ELF-1 (cell line): ENCODE measurements around the gene DNAL1.
"Not testable (repeated sequence)": the region's sequence is repeated elsewhere in the genome, so short reads cannot be mapped to it uniquely, and the experiment has no call there.

Source experiments
- DNase-seq: peaks from one replicate; pipeline ENCODE4 v3.0.0-alpha.2; 2016; ENCODE audit warnings: low read depth, low spot score

Gene DNAL1

DNA sequence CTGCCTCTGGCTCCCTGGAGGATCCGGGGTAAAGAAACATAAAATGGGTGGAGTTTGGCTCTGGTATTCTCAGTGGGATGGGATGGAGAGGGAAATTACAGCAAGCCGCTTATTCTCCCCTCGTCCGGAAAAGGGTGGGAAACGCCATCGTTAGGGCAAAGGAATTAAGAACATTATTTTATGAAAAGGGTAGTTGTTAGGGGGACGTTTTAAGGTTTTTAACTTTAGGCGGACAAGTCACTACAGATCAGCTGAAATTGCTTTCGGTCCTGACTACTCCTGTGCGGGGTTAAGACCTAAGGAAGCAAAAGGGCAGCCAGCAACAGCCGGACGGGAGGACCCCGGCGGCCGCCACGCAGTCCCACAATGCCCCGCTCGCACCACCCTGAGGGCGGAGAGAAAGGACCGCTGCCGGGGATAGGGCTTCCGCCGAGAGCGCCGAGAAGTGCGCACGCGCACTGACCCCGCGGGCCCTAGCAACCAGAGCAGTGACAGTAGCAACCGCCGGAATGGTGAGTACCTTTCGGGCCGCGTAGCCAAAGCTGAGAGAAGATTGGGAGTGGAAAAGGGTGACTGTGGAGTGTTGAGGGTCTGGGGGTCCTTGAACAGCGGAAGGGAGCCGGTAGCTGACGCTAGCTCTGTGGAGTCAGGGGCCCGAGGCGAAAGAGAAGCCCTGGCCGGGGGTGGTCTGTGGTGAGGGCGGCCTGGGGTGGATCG, at the start of gene DNAL1:
Gene DNAL1 (plus strand): TSS at position 456 of the 717 bp plus-strand sequence. CDS start 54 bp downstream, at position 510.
- DNase-seq, result peak; percentile 95

DNA sequence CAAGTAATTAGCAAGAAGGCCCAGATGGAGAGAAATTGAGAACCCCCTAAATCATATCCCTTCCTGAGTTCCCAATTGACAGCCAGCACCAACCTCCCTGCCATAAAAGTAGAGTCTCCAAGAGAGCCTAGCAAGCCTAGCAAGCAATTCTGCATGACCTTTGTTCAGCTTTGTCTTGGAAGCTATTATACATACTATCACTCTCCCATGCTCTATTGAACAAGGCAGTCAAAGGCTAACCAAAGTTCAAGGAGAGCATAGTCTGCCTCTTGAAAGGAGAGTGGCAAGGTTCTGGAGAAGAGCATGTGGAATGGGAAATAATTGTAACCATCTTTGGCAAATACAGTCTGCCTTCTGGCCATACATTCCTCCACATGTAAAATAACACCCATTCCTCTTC, 45.3 kb upstream of the DNAL1 start:
- no peak for DNase-seq

GRCh38 chr14:73602994-73603393, 41.8 kb upstream of the DNAL1 start:
- no peak for DNase-seq

DNA sequence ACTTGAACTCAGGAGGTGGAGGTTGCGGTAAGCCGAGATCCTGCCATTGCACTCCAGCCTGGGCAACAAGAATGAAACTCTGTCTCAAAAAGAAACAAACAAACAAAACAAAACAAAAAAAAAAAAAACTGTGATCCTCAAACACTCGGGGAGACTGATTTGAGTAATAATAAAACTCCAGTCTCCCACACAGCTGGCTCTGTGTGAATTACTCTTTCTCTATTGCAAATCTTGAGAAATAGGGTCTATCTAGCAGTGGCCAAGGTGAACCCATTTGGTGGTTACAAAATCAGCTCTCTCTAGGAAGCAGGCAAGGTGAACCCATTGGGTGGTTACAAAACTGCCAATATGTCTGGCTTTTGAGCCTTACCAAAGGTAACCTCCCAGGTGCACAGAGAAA, 38.5 kb upstream of the DNAL1 start:
- DNase-seq, result no peak

DNA sequence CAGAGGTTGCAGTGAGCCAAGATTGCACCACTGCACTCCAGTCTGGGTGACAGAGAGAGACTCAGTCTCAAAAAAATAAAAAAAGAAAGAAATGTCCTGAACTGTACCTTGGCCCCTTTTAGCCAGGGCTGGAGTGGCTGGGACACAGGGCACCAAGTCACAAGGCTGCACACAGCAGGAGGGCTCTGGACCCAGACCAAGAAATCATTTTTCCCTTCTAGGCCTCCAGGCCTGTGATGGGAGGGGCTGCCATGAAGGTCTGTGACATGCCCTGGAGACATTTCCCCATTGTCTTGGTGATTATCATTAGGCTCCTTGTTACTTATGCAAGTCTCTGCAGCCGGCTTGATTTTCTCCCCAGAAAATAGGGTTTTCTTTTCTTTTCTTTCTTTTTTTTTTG, 37.5 kb upstream of the DNAL1 start:
- DNase-seq, result no peak

GRCh38 chr14:73610687-73611086, 34.1 kb upstream of the DNAL1 start:
- DNase-seq, result no peak

DNA sequence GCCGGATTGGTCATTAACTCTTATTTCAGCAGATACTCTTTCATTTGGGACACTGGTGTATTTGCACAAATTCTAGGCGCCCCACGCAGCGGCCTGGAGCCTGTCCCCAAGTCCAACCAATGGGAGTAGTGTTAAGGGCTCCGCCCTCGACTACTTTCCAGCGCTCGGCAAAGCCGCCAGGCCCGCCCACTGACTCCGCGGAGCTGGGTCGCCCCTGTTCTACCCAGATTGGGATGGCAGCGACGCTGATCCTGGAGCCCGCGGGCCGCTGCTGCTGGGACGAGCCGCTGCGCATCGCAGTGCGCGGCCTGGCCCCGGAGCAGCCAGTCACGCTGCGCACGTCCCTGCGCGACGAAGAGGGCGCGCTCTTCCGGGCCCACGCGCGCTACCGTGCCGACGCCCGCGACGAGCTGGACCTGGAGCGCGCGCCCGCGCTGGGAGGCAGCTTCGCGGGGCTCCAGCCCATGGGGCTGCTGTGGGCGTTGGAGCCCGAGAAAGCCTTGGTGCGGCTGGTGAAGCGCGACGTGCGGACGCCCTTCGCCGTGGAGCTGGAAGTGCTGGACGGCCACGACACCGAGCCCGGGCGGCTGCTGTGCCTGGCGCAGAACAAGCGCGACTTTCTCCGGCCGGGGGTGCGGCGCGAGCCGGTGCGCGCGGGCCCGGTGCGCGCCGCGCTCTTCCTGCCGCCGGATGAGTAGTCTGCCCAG, 32.3 kb upstream of the DNAL1 start, which contains the start of gene ACOT6:
Gene ACOT6 (plus strand): TSS at position 179 of the 707 bp plus-strand sequence. CDS start 55 bp downstream, at position 234.
- peak; percentile 84 for DNase-seq

GRCh38 chr14:73613046-73613383, 31.8 kb upstream of the DNAL1 start:
- no peak for DNase-seq

GRCh38 chr14:73613419-73613963, 31.3 kb upstream of the DNAL1 start:
- DNase-seq, result no peak

DNA sequence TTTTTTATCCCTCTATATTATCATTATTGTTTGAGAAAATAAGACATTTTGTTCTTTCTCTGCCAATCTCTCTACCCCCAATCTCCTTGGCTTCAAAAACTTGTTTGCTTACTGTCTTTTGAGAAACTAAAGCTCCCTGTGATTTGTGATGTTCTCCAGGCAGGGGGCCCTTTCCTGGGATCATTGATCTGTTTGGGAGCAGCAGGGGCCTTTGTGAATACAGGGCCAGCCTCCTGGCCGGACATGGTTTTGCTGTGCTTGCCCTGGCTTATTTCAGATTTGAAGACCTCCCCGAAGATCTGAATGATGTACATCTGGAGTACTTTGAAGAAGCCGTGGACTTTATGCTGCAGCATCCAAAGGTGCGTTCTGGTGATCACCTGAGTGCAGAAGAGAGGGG, 28.0 kb upstream of the DNAL1 start:
- no peak for DNase-seq

- no peak for DNase-seq
These were observed 25.3 kb upstream of the DNAL1 start for GRCh38 chr14:73619524-73619923.

DNA sequence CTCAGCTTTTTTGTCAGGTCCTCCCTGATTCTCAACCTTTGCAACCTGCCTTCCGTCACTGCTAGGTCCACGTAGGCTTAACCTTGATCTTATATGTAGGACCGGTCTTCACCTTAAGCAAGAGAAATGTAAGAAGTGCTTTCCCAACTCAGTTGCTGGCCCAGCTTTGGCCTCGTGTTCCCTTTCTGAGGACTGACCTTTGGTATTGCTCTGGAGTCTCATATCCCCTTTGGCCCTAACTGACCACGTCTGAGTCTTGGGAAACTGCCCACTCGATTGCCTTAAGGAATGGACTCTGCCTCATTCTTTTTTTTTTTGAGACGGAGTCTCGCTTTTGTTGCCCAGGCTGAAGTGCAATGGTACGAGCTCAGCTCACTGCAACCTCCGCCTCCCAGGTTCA, 24.5 kb upstream of the DNAL1 start:
- DNase-seq, result no peak

DNA sequence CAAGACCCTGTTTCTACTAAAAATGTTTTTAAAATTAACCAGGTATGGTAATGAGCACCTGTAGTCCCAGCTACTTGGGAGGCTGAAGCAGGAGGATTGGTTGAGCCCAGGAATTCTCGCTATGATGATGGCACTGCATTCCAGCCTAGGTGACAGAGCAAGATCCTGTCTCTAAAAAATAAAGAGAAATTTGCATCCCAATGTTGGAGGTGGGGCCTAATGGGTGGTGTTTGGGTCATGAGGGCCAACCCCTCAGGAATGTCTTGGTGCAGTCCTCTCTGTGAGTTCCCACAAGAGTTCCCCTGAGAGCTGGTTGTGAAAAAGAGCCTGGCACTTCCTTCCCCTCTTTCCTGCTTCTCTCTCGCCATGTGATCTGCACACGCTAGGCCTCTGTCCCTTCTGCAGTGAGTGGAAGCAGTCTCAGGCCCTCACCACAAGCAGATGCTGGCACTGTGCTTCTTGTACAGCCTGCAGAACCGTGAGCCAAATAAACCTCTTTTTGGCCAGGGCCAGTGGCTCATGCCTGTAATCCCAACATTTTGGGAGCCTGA, 21.2 kb upstream of the DNAL1 start:
- DNase-seq, result peak; percentile 47

- DNase-seq, result no peak
These were observed 19.1 kb upstream of the DNAL1 start for GRCh38 chr14:73625706-73626105.

- DNase-seq, result no peak
These were observed 17.6 kb upstream of the DNAL1 start for GRCh38 chr14:73627151-73627558.

- DNase-seq, result peak; percentile 51
These were observed 14.6 kb upstream of the DNAL1 start for GRCh38 chr14:73630009-73630780.

DNA sequence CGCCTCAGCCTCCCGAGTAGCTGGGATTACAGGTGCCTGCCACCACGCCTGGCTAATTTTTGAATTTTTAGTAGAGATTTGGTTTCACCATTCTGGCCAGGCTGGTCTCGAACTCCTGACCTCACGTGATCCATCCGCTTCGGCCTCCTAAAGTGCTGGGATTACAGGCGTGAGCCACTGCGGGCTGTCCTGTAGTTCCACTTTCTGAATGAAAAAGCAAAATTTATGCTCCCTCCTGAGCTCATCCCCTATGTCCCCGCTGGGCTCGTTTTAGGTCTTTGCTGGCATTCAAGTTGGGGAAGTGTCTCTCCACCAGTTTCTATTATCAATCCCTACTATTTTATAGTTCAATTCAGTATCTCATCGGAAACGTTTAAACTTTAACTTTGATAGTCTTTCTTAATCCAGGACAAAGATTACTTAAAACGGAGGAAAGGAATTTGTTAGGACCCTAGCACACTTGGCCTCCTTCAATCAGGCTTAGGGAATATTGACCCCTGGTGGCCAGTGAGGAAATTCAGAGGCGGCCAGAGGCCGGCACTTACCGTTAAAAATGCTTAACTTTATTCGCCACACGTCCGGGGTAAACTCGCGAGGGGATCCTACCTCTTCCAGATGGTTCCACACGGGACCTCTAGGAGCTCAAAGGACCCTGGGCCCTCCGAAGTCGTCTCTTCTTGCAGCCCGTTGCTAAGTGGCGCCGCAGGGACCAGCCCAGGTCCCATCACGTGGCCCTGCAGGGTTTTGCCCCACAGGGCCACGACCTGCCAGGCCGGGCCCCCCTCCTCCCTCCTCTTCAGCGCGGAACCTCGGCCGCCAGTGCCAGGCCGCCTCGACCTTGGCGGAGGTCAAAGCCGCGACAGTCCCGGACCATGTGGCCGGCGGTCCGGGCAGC, 11.4 kb upstream of the DNAL1 start:
- peak; percentile 77 for DNase-seq

GRCh38 chr14:73634011-73634833, 10.6 kb upstream of the DNAL1 start:
- peak; percentile 74 for DNase-seq

- not testable (repeated sequence) for DNase-seq
These were observed 8.4 kb upstream of the DNAL1 start for GRCh38 chr14:73636355-73636754.

DNA sequence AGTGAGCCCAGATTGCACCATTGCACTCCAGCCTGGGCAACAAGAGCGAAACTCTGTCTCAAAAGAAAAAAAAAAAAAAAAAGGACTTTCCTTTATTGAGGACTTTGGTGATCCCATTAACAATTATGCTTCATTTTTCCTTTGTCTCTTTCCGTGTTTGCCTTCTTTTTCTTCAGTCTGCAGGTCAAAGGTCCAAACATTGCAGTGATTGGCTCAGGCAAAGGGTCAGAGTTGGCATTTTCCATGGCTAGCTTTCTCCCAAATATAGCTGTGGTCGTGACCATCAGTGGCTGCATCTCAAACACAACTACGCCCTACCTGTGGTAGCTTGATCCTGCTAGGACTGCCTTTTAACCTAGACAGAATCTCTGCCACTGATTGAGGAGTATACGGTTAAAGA, 7.0 kb upstream of the DNAL1 start:
- DNase-seq, result no peak
